NT2/D1 (cell line): Measurements from ENCODE around the gene RAET1L.

Experiments
- YY1 ChIP-seq: IDR thresholded peaks from 2 replicates; pipeline ENCODE4 v1.6.1; 2011; ENCODE audit not compliant: insufficient read length, insufficient read depth
- ZNF274 ChIP-seq: IDR thresholded peaks from 2 replicates; pipeline ENCODE4 v1.6.1; 2011; ENCODE audit warnings: mild to moderate bottlenecking, low read depth, low read length

- TF ChIP-seq ZNF274 = no peak
- no peak for TF ChIP-seq YY1
Measured at GRCh38 chr6:150029749-150030148, 4.4 kb upstream of the RAET1L start.
